ENCODE data around the gene GDPD2.

The GDPD2 gene

GRCh38 chrX:70444946-70445656 lies 22.0 kb downstream of the GDPD2 start:
- peak; percentile 13; the same call in 2 of the 3 replicates for ATAC-seq

GRCh38 chrX:70445951-70446350 lies 22.8 kb downstream of the GDPD2 start:
- no peak for ATAC-seq
- no peak for TF ChIP-seq PATZ1 (CRISPR knock-in tag; IDR thresholded peaks at IDR 0.05; ENCODE audit: borderline replicate concordance)
- TF ChIP-seq TCF4 (CRISPR knock-in tag; IDR thresholded peaks at IDR 0.05; ENCODE audit: borderline replicate concordance): no peak
- TF ChIP-seq ZFP3 (CRISPR knock-in tag; IDR thresholded peaks at IDR 0.05): no peak
- no peak for TF ChIP-seq ISL1 (CRISPR knock-in tag; IDR thresholded peaks at IDR 0.05)
- TF ChIP-seq ZC3H10 (CRISPR knock-in tag; IDR thresholded peaks at IDR 0.05): no peak
- TF ChIP-seq PPARA (CRISPR knock-in tag; IDR thresholded peaks at IDR 0.05; ENCODE audit: borderline replicate concordance): no peak
- TF ChIP-seq TOX (CRISPR knock-in tag; IDR thresholded peaks at IDR 0.05; ENCODE audit: borderline replicate concordance): no peak
- TF ChIP-seq CSRNP3 (CRISPR knock-in tag; IDR thresholded peaks at IDR 0.05): no peak
- TF ChIP-seq BACH2 (CRISPR knock-in tag; IDR thresholded peaks at IDR 0.05; ENCODE audit: borderline replicate concordance): no peak
- TF ChIP-seq, protein P1, sequence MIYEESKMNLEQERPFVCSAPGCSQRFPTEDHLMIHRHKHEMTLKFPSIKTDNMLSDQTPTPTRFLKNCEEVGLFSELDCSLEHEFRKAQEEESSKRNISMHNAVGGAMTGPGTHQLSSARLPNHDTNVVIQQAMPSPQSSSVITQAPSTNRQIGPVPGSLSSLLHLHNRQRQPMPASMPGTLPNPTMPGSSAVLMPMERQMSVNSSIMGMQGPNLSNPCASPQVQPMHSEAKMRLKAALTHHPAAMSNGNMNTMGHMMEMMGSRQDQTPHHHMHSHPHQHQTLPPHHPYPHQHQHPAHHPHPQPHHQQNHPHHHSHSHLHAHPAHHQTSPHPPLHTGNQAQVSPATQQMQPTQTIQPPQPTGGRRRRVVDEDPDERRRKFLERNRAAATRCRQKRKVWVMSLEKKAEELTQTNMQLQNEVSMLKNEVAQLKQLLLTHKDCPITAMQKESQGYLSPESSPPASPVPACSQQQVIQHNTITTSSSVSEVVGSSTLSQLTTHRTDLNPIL (CRISPR knock-in tag; IDR thresholded peaks at IDR 0.05; ENCODE audit: low read depth): no peak
- TF ChIP-seq TSHZ2 (CRISPR knock-in tag; IDR thresholded peaks at IDR 0.05): no peak

More at GRCh38 chrX:70444946-70445656, 22.0 kb downstream of the GDPD2 start:
- TF ChIP-seq, protein P1 (CRISPR knock-in tag; IDR thresholded peaks at IDR 0.05; ENCODE audit: low read depth): no peak
- TF ChIP-seq CSRNP3 (CRISPR knock-in tag; IDR thresholded peaks at IDR 0.05) (no peak), ISL1 (CRISPR knock-in tag; IDR thresholded peaks at IDR 0.05) (no peak), TOX (CRISPR knock-in tag; IDR thresholded peaks at IDR 0.05; ENCODE audit: borderline replicate concordance) (no peak), BACH2 (CRISPR knock-in tag; IDR thresholded peaks at IDR 0.05; ENCODE audit: borderline replicate concordance) (no peak), OSR1 (CRISPR knock-in tag; IDR thresholded peaks at IDR 0.05) (no peak), ZC3H10 (CRISPR knock-in tag; IDR thresholded peaks at IDR 0.05) (no peak), ARNTL (CRISPR knock-in tag; IDR thresholded peaks at IDR 0.05; ENCODE audit: borderline replicate concordance, low read depth) (no peak), TSHZ2 (CRISPR knock-in tag; IDR thresholded peaks at IDR 0.05) (no peak)
- TF ChIP-seq, protein P2, sequence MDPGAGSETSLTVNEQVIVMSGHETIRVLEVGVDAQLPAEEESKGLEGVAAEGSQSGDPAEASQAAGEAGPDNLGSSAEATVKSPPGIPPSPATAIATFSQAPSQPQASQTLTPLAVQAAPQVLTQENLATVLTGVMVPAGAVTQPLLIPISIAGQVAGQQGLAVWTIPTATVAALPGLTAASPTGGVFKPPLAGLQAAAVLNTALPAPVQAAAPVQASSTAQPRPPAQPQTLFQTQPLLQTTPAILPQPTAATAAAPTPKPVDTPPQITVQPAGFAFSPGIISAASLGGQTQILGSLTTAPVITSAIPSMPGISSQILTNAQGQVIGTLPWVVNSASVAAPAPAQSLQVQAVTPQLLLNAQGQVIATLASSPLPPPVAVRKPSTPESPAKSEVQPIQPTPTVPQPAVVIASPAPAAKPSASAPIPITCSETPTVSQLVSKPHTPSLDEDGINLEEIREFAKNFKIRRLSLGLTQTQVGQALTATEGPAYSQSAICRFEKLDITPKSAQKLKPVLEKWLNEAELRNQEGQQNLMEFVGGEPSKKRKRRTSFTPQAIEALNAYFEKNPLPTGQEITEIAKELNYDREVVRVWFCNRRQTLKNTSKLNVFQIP (CRISPR knock-in tag; IDR thresholded peaks at IDR 0.05; ENCODE audit: borderline replicate concordance, low read depth): no peak
